Measurements from ENCODE around the gene HIP1. TPM values are rescaled to one million over a fixed set of nuclear protein-coding genes. Genes with fewer than 3 reads are reported as not detected.

The HIP1 gene
- total and polyA plus RNA-seq, 9 of the 15 experiments (the other 6 are each of a cell fraction or from before 2014, with no cell fraction given): 2.4 to 13.7 (median 9.5) TPM

DNA sequence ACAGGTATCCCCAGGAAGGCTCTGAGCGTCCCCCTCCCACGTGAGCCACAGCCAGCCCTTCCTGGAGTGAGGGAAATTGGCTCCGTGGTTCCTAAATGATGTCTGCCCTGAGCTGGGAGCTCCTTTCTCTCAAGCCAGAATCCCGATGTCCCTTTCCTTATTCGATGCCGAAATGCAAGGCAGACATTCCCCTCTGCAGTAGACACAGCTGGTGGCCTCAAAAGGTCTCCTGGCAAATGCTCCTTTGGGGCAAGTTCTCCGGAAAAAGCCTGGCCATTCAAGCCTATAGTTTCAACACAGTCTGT, 98.9 kb downstream of the HIP1 start:
- Histone ChIP-seq H3K79me2 (ENCODE audit: control insufficient read depth, insufficient read depth, low read length) (no peaks in the 10 kb centered on the region), H3K9ac (ENCODE audit: insufficient read depth in 1 of 2, low read depth in 2 of 2, low read length in 2 of 2) (peak overlapping the region; percentile 66 to 93), H3K9me3 (replicated peaks; ENCODE audit: control insufficient read depth, insufficient read depth, low read depth, low read length) (peaks cover 10% of the 10 kb centered on the region), H3K4me1 (replicated peaks in 1 of 2; ENCODE audit: control insufficient read depth in 2 of 2, insufficient read depth in 2 of 2, low read length in 2 of 2) (peaks cover 12 to 14% of the 10 kb centered on the region in 2 experiments), H3K27ac (ENCODE audit: extremely low read depth, low read depth, low read length) (peak overlapping the region; percentile 63; the same call in 1 of the 3 replicates), H3K36me3 (ENCODE audit: control insufficient read depth, insufficient read depth, low read length) (no peaks in the 10 kb centered on the region), H2AFZ (ENCODE audit: low read depth, low read length) (peak overlapping the region; percentile 97), H3K4me2 (ENCODE audit: insufficient read depth, low read length) (peak overlapping the region; percentile 93), H3K27me3 (ENCODE audit: control insufficient read depth in 2 of 2, insufficient read depth in 2 of 2, low read length in 2 of 2) (no peaks in the 10 kb centered on the region), H3K9me1 (ENCODE audit: control insufficient read depth, insufficient read depth, low read length) (no peaks in the 10 kb centered on the region), H3K4me3 (peak overlapping the region; percentile 69), H4K20me1 (replicated peaks; ENCODE audit: control insufficient read depth, insufficient read depth, low read length) (no peaks in the 10 kb centered on the region)
- ChIA-PET CTCF (ENCODE audit: low intra/inter-chr PET ratio) (no interaction called here), POLR2A (interaction anchor here (0.6 to 1.7 kb wide), 3 partner anchors 8 to 65 kb away, joined by 3 to 4 read pairs (median 4); no protein-coding TSS in a partner anchor)
- in situ Hi-C loops (cut with MboI) (loop anchor here (10.0 to 25.0 kb wide), 2 partner anchors 185 to 997 kb away; partner anchors contain the start of gene POMZP3), intact Hi-C loops (cut with micrococcal nuclease) (loop anchor here (5.0 kb wide), 2 partner anchors 53 to 108 kb away; no protein-coding TSS in a partner anchor)
- ATAC-seq (peak; percentile 6; the same call in 2 of the 3 replicates), FAIRE-seq (no peak), DNase-seq (ENCODE audit: extremely low read depth in 1 of 4, low spot score in 3 of 4) (no peak)
- TSS peak; percentile 56 for BruUV-seq (replicated peaks)
- TF ChIP-seq RBM25 (IDR thresholded peaks at IDR 0.05; ENCODE audit: low read depth, low read length, severe bottlenecking) (no peak), MAX (CRISPR knock-in tag; IDR thresholded peaks at IDR 0.05) (0 out of 2 replicates have a peak, but pooled peaks have one; percentile 9), AFF4 (CRISPR knock-in tag; IDR thresholded peaks at IDR 0.05) (0 out of 2 replicates have a peak, but pooled peaks have one; percentile 17)
- 45% methylated on average over 7 of the region's 7 CpGs for WGBS (ENCODE audit: insufficient coverage, low coverage, missing lambda C conversion rate)
